GM19455 (cell line): ENCODE measurements around the gene EMX1.

ENCODE experiments used
- ATAC-seq: cut with Tn5 transposase; IDR thresholded peaks from one replicate; pipeline ENCODE4 v1.9.1; 2021; ENCODE audit not compliant: unreplicated experiment

The EMX1 gene

DNA sequence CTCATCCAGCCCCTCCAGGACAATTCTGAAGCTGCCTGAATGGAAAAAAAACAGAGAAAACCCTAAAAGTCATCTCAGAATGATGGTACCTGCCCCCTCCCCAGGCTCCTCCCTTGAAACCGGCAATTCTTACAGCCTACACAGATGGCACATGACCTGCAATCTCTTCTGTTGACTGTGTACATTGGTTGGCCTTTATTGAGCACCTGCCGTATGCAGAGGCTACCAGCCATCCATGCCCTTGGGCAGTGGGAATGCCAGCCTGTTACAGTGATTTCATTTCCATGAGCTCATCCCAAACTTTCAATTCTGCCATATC, 57.1 kb downstream of the EMX1 start:
- ATAC-seq, result no peak

DNA sequence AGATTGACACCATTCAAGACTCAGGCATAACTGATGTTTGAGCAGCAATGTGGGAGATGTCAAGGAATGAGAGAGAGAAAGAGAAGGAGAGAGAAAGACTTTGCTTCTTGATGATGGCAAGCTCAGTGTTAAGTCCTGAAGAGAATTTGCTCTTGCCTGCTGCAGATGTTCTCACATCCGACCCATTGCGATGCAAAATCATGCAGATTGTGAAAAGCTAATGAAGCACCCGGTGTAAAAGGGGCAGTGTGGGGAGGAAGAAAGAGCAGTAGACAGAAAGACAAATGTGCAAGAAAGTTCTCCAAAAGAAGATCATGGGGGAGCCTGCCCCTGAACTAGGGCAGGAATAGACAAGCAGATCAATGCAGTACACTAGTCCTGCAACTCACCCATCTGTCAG, 57.7 kb downstream of the EMX1 start:
- no peak for ATAC-seq

DNA sequence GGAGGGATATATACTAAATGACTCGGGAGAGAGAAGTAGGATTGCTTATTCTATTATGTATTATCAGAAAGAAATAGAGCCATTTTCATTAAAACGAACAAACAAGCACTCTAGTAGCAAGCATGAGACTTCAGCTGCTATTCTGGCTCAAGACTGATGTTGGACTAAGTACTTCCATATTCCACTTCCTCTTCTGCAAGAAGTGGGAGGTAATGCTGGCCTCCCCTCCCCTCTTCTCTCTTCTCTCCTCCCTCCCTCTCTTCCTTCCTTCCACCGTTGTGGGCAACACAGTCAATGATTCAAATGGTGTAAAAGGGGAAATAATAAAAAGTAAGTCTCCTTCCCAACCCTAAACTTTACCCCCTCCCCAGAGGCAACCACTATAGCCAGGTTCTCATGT, 62.6 kb downstream of the EMX1 start:
- no peak for ATAC-seq

- no peak for ATAC-seq
Measured at GRCh38 chr2:72980535-72981217, 63.4 kb downstream of the EMX1 start.

- ATAC-seq, result no peak
Measured at GRCh38 chr2:72981536-72981935, 64.2 kb downstream of the EMX1 start.

- ATAC-seq, result no peak
Measured at GRCh38 chr2:72982219-72982618, 64.9 kb downstream of the EMX1 start.

- ATAC-seq, result no peak
Measured at GRCh38 chr2:72982781-72983499, 65.6 kb downstream of the EMX1 start.

GRCh38 chr2:72983500-72984161, 66.3 kb downstream of the EMX1 start:
- ATAC-seq, result no peak

- no peak for ATAC-seq
Measured at GRCh38 chr2:72984172-72984671, 66.9 kb downstream of the EMX1 start.
